H9 (cell line): ENCODE measurements around the gene TNKS1BP1. TPM values are rescaled to one million over a fixed set of nuclear protein-coding genes. Genes with fewer than 3 reads are reported as not detected.

Experiments used
- DNase-seq: peaks from one replicate; pipeline ENCODE4 v3.0.0-alpha.2; 2017
- H2AFZ ChIP-seq: one replicate; pipeline ENCODE4 v1.6.1; 2013; ENCODE audit warnings: mild to moderate bottlenecking, low read length, control low read depth, moderate library complexity
- H2AK5ac ChIP-seq: 2 replicates; pipeline ENCODE4 v1.6.1; 2013; ENCODE audit warnings: low read length, control low read depth, mixed read lengths; ENCODE audit not compliant: insufficient read length
- H2BK120ac ChIP-seq: one replicate; pipeline ENCODE4 v1.6.1; 2013; ENCODE audit warnings: low read depth, mild to moderate bottlenecking, low read length, control low read depth, inconsistent platforms; ENCODE audit not compliant: poor library complexity, severe bottlenecking
- H2BK12ac ChIP-seq: 2 replicates; pipeline ENCODE4 v1.6.1; 2013; ENCODE audit warnings: low read length, control low read depth, mixed read lengths, low read depth; ENCODE audit not compliant: insufficient read length
- H2BK15ac ChIP-seq: 2 replicates; pipeline ENCODE4 v1.6.1; 2013; ENCODE audit warnings: low read depth, low read length, control low read depth
- H2BK20ac ChIP-seq: one replicate; pipeline ENCODE4 v1.6.1; 2013; ENCODE audit warnings: low read depth, mild to moderate bottlenecking, low read length, control low read depth, inconsistent platforms; ENCODE audit not compliant: poor library complexity, severe bottlenecking
- H2BK5ac ChIP-seq: 2 replicates; pipeline ENCODE4 v1.6.1; 2013; ENCODE audit warnings: low read length, control low read depth, mixed read lengths; ENCODE audit not compliant: insufficient read length
- H3K14ac ChIP-seq: 2 replicates; pipeline ENCODE4 v1.6.1; 2013; ENCODE audit warnings: low read length, control low read depth; ENCODE audit not compliant: insufficient read depth
- H3K18ac ChIP-seq: 2 replicates; pipeline ENCODE4 v1.6.1; 2013; ENCODE audit warnings: low read depth, mild to moderate bottlenecking, mixed read lengths, low read length, control low read depth; ENCODE audit not compliant: insufficient read length
- H3K23ac ChIP-seq: 2 replicates; pipeline ENCODE4 v1.6.1; 2013; ENCODE audit warnings: low read length, control low read depth, mixed read lengths, low read depth; ENCODE audit not compliant: insufficient read length
- H3K23me2 ChIP-seq: 2 replicates; pipeline ENCODE4 v1.6.1; 2013; ENCODE audit warnings: low read depth, mild to moderate bottlenecking, mixed read lengths, low read length, control low read depth; ENCODE audit not compliant: insufficient read length, poor library complexity, severe bottlenecking
- H3K27ac ChIP-seq: 2 replicates; pipeline ENCODE4 v1.5.1; 2013; ENCODE audit warnings: low read length, control low read depth, mixed read lengths, low read depth; ENCODE audit not compliant: insufficient read length
- H3K27me3 ChIP-seq: 2 replicates; pipeline ENCODE4 v1.6.1; 2013; ENCODE audit warnings: low read length, control low read depth, inconsistent platforms; ENCODE audit not compliant: insufficient read depth
- H3K4ac ChIP-seq: 2 replicates; pipeline ENCODE4 v1.6.1; 2013; ENCODE audit warnings: low read depth, mild to moderate bottlenecking, control low read depth, inconsistent platforms, low read length, moderate library complexity
- H3K4me1 ChIP-seq: 2 replicates; pipeline ENCODE4 v1.6.1; 2013; ENCODE audit warnings: low read length, control low read depth, inconsistent platforms; ENCODE audit not compliant: insufficient read depth
- H3K4me2 ChIP-seq: 2 replicates; pipeline ENCODE4 v1.6.1; 2013; ENCODE audit warnings: low read length, control low read depth, mixed read lengths; ENCODE audit not compliant: insufficient read length, insufficient read depth
- H3K56ac ChIP-seq: 2 replicates; pipeline ENCODE4 v1.6.1; 2013; ENCODE audit warnings: low read depth, mild to moderate bottlenecking, mixed read lengths, low read length, control low read depth; ENCODE audit not compliant: insufficient read length
- H3K79me1 ChIP-seq: 2 replicates; pipeline ENCODE4 v1.6.1; 2013; ENCODE audit warnings: low read depth, mild to moderate bottlenecking, moderate library complexity, low read length, control low read depth, inconsistent platforms; ENCODE audit not compliant: insufficient read depth, poor library complexity, severe bottlenecking
- H3K79me2 ChIP-seq: 2 replicates; pipeline ENCODE4 v1.6.1; 2013; ENCODE audit warnings: low read length, control low read depth, inconsistent platforms; ENCODE audit not compliant: insufficient read depth
- H3K9ac ChIP-seq: 2 replicates; pipeline ENCODE4 v1.6.1; 2013; ENCODE audit warnings: low read length, control low read depth, mixed read lengths; ENCODE audit not compliant: insufficient read length; ENCODE audit errors: extremely low read depth
- H3K9me3 ChIP-seq: one replicate; pipeline ENCODE4 v1.6.1; 2013; ENCODE audit warnings: low read depth, low read length, inconsistent platforms; ENCODE audit not compliant: control insufficient read depth
- H3T11ph ChIP-seq: one replicate; pipeline ENCODE4 v1.6.1; 2013; ENCODE audit warnings: mild to moderate bottlenecking, low read length, control low read depth, inconsistent platforms
- H4K20me1 ChIP-seq: one replicate; pipeline ENCODE4 v1.6.1; 2013; ENCODE audit not compliant: control insufficient read depth, insufficient read length, insufficient read depth
- H4K5ac ChIP-seq: 2 replicates; pipeline ENCODE4 v1.6.1; 2013; ENCODE audit warnings: low read depth, mild to moderate bottlenecking, mixed read lengths, low read length, control low read depth; ENCODE audit not compliant: insufficient read length
- H4K8ac ChIP-seq: replicated peaks from 2 replicates; pipeline ENCODE4 v1.6.1; 2013; ENCODE audit warnings: low read length, control low read depth, mixed read lengths, low read depth; ENCODE audit not compliant: insufficient read length
- H4K91ac ChIP-seq: 2 replicates; pipeline ENCODE4 v1.6.1; 2013; ENCODE audit warnings: low read depth, mild to moderate bottlenecking, moderate library complexity, mixed read lengths, low read length, control low read depth; ENCODE audit not compliant: insufficient read length
- H3K27ac Mint-ChIP-seq, 3 experiments: 2 replicates in 2 of 3; 3 replicates in 1 of 3; pipeline ENCODE4 v1.8.0; 2020 to 2021; ENCODE audit warnings: mixed read lengths in 3 of 3, mild to moderate bottlenecking in 1 of 3, moderate library complexity in 1 of 3
- H3K27me3 Mint-ChIP-seq: 2 replicates; pipeline ENCODE4 v1.8.0; 2021; ENCODE audit warnings: low read depth, mild to moderate bottlenecking, moderate library complexity, mixed read lengths
- H3K36me3 Mint-ChIP-seq, 3 experiments: 2 replicates in 2 of 3; 3 replicates in 1 of 3; pipeline ENCODE4 v1.8.0; 2020 to 2021; ENCODE audit warnings: low read depth in 3 of 3, mixed read lengths in 3 of 3; ENCODE audit not compliant: insufficient read depth in 1 of 3
- H3K4me1 Mint-ChIP-seq, 2 experiments: 2 replicates each; pipeline ENCODE4 v1.8.0; 2020; ENCODE audit warnings: mixed read lengths in 2 of 2
- H3K4me3 Mint-ChIP-seq, 2 experiments: 2 replicates in 1 of 2; 3 replicates in 1 of 2; pipeline ENCODE4 v1.8.0; 2020 to 2021; ENCODE audit warnings: mild to moderate bottlenecking in 2 of 2, mixed read lengths in 2 of 2, moderate library complexity in 1 of 2
- H3K9me3 Mint-ChIP-seq, 2 experiments: 2 replicates in 1 of 2; 3 replicates in 1 of 2; pipeline ENCODE4 v1.8.0; 2020; ENCODE audit warnings: mild to moderate bottlenecking in 2 of 2, mixed read lengths in 2 of 2, moderate library complexity in 1 of 2
- WGBS: extraction: QIAGEN DNeasy Blood & Tissue Kit; methylation state at CpG from one replicate; pipeline ENCODE4 v1.1.7; 2013; ENCODE audit warnings: missing lambda C conversion rate, low lambda C conversion rate, mixed read lengths; ENCODE audit not compliant: insufficient read length; ENCODE audit errors: extremely low coverage; 5-methylcytosine and 5-hydroxymethylcytosine counted together
- total RNA-seq: library from RNA; stranded (reverse); gene quantifications from 2 replicates; pipeline ENCODE4 v1.2.1, GENCODE V29; 2021
- TF ChIP-seq, protein P1 (sequence below): fragments of 200-600 bp; sonication (generic); conservative IDR thresholded peaks from 3 replicates; pipeline ENCODE4 v1.8.0; 2021; ENCODE audit warnings: antibody characterized with exemption, mild to moderate bottlenecking

Gene TNKS1BP1
- total RNA-seq, 1 experiment from 2014 or later, result 130 TPM

DNA sequence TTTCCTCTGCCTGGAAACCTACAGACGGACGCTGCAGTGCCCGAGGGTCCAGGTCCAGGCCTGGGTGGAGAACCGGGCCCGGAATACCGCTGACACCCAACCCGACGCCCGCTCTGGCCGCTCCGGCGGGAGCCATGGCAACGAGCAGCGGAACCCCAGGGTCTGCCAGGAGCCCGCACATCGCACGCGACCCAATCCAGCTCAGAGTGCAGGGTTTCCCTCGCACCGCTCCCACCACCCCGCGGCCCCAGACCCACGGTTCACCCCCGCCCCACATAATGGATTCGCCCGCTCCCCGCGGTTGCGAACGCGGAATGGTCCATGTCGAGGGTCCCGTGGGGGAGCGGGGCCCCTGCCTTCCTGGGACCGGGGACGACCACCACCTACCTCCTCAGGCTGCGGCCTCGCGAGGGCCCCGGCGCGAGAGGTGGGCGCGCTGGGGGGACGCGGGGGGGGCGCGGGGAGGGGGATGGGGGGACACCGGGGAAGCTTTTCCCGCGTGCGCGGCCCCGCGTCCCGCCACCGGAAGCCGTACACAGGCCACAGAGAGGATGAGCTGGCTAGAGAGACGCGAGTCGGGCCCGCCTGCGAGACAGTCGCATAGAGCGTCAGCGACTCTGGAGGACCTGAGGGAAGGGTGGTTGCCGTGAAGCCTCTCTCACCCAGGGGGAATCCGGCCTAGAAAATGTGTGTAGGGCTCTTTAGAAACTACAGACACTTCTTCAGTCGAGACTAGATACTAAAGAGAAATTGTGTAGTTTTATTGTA lies 10.8 kb upstream of the TNKS1BP1 start, which contains the start of gene SSRP1:
Gene SSRP1 (minus strand): TSS at position 550 of the 768 bp plus-strand sequence. CDS start 771 bp downstream, outside the sequence.
- Histone ChIP-seq H3K4me2 (peak within 1 kb of the TSS; percentile 66), H3K23ac (no peak within 1 kb of the TSS), H3K4me1 (peaks cover 5% of the 10 kb centered on the region; the same call in 1 of the 2 replicates), H3K27me3 (no peaks in the 10 kb centered on the region), H4K8ac (peak within 1 kb of the TSS; percentile 9), H3K79me1 (peaks cover 7% of the 10 kb centered on the region), H3K18ac (peak within 1 kb of the TSS; percentile 21), H3K27ac (no peak within 1 kb of the TSS), H3K4ac (no peak within 1 kb of the TSS), H3K79me2 (peaks cover 10% of the 10 kb centered on the region; the same call in 1 of the 2 replicates), H3K56ac (no peak within 1 kb of the TSS), H3K14ac (peak within 1 kb of the TSS; percentile 52), H2AK5ac (no peak within 1 kb of the TSS), H2BK12ac (no peak within 1 kb of the TSS), H3K23me2 (peaks cover 6% of the 10 kb centered on the region), H2AFZ (peak within 1 kb of the TSS; percentile 24), H2BK15ac (no peak within 1 kb of the TSS), H4K91ac (no peak within 1 kb of the TSS), H2BK120ac (no peak within 1 kb of the TSS), H4K20me1 (no peaks in the 10 kb centered on the region), H3K9ac (peak within 1 kb of the TSS; percentile 64), H2BK20ac (no peak within 1 kb of the TSS), H2BK5ac (no peak within 1 kb of the TSS), H3K9me3 (no peaks in the 10 kb centered on the region), H3T11ph (no peak within 1 kb of the TSS), H4K5ac (no peak within 1 kb of the TSS)
- Mint-ChIP-seq H3K27ac (peak within 1 kb of the TSS; percentile 96 to 98 (median 98)), H3K36me3 (peaks cover 30 to 46% (median 43%) of the 10 kb centered on the region in 3 experiments), H3K9me3 (no peaks in the 10 kb centered on the region), H3K4me1 (peaks cover 42 to 48% of the 10 kb centered on the region in 2 experiments), H3K27me3 (peaks cover 16% of the 10 kb centered on the region), H3K4me3 (peak within 1 kb of the TSS; percentile 93 to 94)
- peak; percentile 84 for DNase-seq
- WGBS, result no CpG with 5 or more reads among the region's 69 CpGs
- TF ChIP-seq, protein P1, sequence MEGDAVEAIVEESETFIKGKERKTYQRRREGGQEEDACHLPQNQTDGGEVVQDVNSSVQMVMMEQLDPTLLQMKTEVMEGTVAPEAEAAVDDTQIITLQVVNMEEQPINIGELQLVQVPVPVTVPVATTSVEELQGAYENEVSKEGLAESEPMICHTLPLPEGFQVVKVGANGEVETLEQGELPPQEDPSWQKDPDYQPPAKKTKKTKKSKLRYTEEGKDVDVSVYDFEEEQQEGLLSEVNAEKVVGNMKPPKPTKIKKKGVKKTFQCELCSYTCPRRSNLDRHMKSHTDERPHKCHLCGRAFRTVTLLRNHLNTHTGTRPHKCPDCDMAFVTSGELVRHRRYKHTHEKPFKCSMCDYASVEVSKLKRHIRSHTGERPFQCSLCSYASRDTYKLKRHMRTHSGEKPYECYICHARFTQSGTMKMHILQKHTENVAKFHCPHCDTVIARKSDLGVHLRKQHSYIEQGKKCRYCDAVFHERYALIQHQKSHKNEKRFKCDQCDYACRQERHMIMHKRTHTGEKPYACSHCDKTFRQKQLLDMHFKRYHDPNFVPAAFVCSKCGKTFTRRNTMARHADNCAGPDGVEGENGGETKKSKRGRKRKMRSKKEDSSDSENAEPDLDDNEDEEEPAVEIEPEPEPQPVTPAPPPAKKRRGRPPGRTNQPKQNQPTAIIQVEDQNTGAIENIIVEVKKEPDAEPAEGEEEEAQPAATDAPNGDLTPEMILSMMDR, result no peak; the same call in 2 of the 3 replicates
